ENCODE results near the gene DCBLD1.

DNA sequence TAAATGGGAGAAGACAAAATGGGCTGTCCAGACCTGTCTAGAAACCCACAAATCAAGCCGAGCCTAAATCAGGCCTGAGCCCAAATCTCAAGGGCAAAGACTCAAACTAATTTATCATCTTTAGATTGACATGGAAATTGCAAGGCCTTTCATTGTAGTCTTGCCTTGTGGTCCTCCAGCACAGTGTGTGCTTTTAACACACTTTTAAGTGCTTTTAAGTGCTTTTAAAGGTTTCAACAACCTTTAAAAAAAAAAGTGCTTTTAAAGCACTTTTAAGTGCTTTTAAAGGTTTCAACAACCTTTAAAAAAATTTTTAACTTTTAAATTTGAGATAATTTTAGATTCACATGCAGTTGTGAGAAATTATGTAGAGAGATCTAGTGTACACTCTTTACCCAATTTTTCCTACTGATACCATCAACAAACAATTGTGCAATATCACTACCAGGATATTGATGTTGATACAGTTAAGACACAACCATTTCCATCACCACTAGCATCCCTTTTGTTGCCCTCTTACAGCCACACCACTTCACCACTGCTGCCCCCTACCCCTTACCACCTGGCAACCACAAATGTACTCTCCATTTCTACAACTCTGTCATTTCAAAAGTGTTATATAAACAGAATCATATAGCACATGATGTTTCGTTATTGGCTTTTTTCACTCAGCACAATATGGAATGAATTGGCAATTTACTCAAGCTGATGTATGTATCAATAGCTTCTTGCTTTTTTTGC lies 23.1 kb upstream of the DCBLD1 start:
- TF ChIP-seq, protein P1, sequence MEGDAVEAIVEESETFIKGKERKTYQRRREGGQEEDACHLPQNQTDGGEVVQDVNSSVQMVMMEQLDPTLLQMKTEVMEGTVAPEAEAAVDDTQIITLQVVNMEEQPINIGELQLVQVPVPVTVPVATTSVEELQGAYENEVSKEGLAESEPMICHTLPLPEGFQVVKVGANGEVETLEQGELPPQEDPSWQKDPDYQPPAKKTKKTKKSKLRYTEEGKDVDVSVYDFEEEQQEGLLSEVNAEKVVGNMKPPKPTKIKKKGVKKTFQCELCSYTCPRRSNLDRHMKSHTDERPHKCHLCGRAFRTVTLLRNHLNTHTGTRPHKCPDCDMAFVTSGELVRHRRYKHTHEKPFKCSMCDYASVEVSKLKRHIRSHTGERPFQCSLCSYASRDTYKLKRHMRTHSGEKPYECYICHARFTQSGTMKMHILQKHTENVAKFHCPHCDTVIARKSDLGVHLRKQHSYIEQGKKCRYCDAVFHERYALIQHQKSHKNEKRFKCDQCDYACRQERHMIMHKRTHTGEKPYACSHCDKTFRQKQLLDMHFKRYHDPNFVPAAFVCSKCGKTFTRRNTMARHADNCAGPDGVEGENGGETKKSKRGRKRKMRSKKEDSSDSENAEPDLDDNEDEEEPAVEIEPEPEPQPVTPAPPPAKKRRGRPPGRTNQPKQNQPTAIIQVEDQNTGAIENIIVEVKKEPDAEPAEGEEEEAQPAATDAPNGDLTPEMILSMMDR (IDR thresholded peaks at IDR 0.05): no peak
- no peak for TF ChIP-seq POLR2A (IDR thresholded peaks at IDR 0.05)
- no peak for TF ChIP-seq POLR2AphosphoS5 (IDR thresholded peaks at IDR 0.05)

Measured in prostate gland (tissue), 2 donors.